Ishikawa (cell line): ENCODE results near the gene SCG3.

Experiments used
- CEBPB ChIP-seq: IDR thresholded peaks from 2 replicates; pipeline ENCODE4 v1.6.1; 2012
- CREB1 ChIP-seq: IDR thresholded peaks from 2 replicates; pipeline ENCODE4 v1.6.1; 2012; ENCODE audit warnings: low read depth
- EGR1 ChIP-seq: IDR thresholded peaks from 2 replicates; pipeline ENCODE4 v1.6.1; 2012
- EP300 ChIP-seq: IDR thresholded peaks from 2 replicates; pipeline ENCODE4 v1.6.1; 2012; ENCODE audit warnings: borderline replicate concordance
- FOXM1 ChIP-seq: IDR thresholded peaks from 2 replicates; pipeline ENCODE4 v1.6.1; 2012; ENCODE audit warnings: low read depth, borderline replicate concordance
- MAX ChIP-seq: IDR thresholded peaks from 2 replicates; pipeline ENCODE4 v1.6.1; 2012
- NFIC ChIP-seq: IDR thresholded peaks from 2 replicates; pipeline ENCODE4 v1.6.1; 2012
- RAD21 ChIP-seq: IDR thresholded peaks from 2 replicates; pipeline ENCODE4 v1.6.1; 2012; ENCODE audit warnings: low read depth
- TAF1 ChIP-seq: IDR thresholded peaks from 2 replicates; pipeline ENCODE4 v1.6.1; 2012; ENCODE audit warnings: low read depth, mild to moderate bottlenecking
- TCF12 ChIP-seq: IDR thresholded peaks from 2 replicates; pipeline ENCODE4 v1.6.1; 2012; ENCODE audit warnings: low read depth
- TEAD4 ChIP-seq: IDR thresholded peaks from 2 replicates; pipeline ENCODE4 v1.6.1; 2012
- YY1 ChIP-seq: IDR thresholded peaks from 2 replicates; pipeline ENCODE4 v1.6.1; 2012; ENCODE audit warnings: low read depth
- ZBTB7A ChIP-seq: IDR thresholded peaks from 2 replicates; pipeline ENCODE4 v1.6.1; 2012; ENCODE audit warnings: low read depth
- TF ChIP-seq, protein P1 (sequence below): IDR thresholded peaks from 2 replicates; pipeline ENCODE4 v1.6.1; 2012
- TF ChIP-seq, protein P2 (sequence below): IDR thresholded peaks from 2 replicates; pipeline ENCODE4 v1.6.1; 2012; ENCODE audit warnings: low read depth, mild to moderate bottlenecking

The SCG3 gene

DNA sequence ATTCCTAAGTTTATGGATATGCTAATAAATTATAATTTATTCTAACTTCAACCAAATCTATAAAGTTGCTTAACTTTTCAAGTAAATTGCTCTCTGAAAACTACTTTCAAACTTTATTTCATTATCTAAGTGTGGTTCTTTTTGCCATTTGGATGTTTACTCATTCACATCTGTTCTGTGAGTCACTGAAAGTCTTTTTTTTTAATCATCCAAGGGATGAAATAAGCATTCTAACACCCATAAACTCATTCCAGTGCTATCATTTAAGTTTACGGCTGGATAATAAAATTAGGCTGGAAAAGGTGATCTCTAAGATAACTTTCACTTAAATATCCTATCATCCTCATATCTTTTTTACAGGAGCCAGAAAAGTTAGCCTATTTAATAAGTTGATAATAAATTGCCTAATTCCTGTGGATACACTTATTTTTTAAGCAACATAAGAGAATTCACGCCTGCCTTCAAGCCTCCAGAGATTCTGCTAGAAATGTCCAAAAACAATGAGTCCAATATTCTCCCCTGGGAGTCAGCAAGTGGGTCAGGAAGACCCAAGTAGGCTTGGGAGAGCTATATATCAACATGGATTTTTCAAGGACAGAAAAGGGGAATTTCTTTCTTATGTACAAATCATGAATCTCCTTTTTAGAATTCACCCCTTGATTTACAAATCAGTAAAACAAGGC, 25.8 kb downstream of the SCG3 start:
- TF ChIP-seq, protein P1, sequence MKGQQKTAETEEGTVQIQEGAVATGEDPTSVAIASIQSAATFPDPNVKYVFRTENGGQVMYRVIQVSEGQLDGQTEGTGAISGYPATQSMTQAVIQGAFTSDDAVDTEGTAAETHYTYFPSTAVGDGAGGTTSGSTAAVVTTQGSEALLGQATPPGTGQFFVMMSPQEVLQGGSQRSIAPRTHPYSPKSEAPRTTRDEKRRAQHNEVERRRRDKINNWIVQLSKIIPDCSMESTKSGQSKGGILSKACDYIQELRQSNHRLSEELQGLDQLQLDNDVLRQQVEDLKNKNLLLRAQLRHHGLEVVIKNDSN, result no peak
- TF ChIP-seq YY1, result no peak
- TF ChIP-seq TAF1, result no peak
- no peak for TF ChIP-seq RAD21
- TF ChIP-seq NFIC, result no peak
- no peak for TF ChIP-seq CREB1
- no peak for TF ChIP-seq EP300
- no peak for TF ChIP-seq TCF12
- no peak for TF ChIP-seq FOXM1
- no peak for TF ChIP-seq CEBPB
- no peak for TF ChIP-seq TEAD4
- TF ChIP-seq, protein P2, sequence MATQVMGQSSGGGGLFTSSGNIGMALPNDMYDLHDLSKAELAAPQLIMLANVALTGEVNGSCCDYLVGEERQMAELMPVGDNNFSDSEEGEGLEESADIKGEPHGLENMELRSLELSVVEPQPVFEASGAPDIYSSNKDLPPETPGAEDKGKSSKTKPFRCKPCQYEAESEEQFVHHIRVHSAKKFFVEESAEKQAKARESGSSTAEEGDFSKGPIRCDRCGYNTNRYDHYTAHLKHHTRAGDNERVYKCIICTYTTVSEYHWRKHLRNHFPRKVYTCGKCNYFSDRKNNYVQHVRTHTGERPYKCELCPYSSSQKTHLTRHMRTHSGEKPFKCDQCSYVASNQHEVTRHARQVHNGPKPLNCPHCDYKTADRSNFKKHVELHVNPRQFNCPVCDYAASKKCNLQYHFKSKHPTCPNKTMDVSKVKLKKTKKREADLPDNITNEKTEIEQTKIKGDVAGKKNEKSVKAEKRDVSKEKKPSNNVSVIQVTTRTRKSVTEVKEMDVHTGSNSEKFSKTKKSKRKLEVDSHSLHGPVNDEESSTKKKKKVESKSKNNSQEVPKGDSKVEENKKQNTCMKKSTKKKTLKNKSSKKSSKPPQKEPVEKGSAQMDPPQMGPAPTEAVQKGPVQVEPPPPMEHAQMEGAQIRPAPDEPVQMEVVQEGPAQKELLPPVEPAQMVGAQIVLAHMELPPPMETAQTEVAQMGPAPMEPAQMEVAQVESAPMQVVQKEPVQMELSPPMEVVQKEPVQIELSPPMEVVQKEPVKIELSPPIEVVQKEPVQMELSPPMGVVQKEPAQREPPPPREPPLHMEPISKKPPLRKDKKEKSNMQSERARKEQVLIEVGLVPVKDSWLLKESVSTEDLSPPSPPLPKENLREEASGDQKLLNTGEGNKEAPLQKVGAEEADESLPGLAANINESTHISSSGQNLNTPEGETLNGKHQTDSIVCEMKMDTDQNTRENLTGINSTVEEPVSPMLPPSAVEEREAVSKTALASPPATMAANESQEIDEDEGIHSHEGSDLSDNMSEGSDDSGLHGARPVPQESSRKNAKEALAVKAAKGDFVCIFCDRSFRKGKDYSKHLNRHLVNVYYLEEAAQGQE, result no peak
- no peak for TF ChIP-seq MAX
- no peak for TF ChIP-seq EGR1
- no peak for TF ChIP-seq ZBTB7A

DNA sequence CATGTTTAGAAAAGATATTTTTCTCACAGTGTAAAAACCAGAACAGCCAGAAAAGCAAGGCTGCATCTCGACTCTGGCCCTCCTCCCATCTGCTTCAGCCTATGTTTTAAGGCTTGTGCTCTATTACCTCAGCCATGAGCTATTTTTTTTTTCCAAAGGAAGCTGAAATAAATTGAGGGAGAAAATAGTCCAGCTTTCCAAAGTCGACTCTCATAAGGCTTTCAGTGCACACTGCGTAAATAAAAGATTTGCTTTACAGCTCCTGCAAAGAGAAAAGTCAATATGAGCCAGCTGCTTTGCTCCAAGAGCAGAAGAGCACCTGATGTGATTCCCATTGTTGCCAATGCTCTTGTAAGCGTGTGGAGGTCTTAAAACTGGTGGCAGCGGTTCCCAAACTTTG, 26.7 kb downstream of the SCG3 start:
- TF ChIP-seq EP300 (no peak), EGR1 (no peak), CEBPB (no peak)

- no peak for TF ChIP-seq FOXM1
- no peak for TF ChIP-seq MAX
Measured at GRCh38 chr15:51709031-51709430, 27.7 kb downstream of the SCG3 start.

DNA sequence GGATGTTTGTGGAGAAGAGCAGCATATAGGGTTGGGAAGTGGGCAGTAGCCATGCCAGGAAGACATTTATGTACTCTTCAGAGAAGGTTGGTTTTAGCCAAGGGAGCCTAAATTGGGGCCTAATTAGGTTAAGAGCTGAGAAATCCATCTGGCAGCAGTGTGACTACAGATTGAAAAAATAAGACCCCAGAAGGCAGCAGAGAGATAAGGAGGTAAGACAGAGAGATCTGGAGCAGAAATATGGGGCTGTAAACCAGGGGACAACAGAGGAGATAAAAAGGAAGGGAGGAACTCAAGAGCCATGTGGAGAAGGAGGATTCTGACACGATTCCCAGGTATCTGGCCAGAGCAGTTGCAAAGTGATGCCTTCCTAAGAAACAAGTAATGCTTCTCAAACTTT, 32.9 kb downstream of the SCG3 start:
- no peak for TF ChIP-seq CEBPB
- no peak for TF ChIP-seq TCF12
- TF ChIP-seq TAF1, result no peak
- TF ChIP-seq, protein P1, result no peak
- no peak for TF ChIP-seq FOXM1
- no peak for TF ChIP-seq ZBTB7A
- TF ChIP-seq RAD21, result no peak
- TF ChIP-seq EP300, result no peak
- TF ChIP-seq NFIC, result no peak
- TF ChIP-seq, protein P2, result no peak
- no peak for TF ChIP-seq EGR1

DNA sequence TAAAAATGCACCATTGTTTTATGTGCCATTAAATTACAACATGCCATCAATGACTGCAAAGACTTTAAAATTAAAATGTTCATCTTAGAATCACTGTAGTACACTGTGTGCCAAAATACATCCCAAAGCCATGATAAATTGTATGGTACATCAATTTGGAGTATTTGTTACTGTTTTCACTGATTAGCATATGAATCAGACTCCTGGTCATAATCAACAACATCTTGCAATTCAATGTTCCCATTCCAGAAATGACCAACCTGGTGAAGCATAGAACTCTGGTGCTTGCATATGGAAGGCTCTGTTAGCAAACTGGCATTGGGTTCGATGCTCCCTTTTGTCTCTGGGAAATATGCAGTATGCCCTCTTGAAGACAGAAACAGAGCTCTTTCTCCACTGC, 33.6 kb downstream of the SCG3 start:
- TF ChIP-seq MAX (no peak), ZBTB7A (no peak), NFIC (no peak), RAD21 (no peak), TEAD4 (no peak), EP300 (no peak), TAF1 (no peak), CEBPB (no peak), YY1 (no peak), FOXM1 (no peak), TCF12 (no peak)
- TF ChIP-seq, protein P1, result no peak
- TF ChIP-seq, protein P2, result no peak
